K562 (cell line): ENCODE measurements around the gene MAGI2. TPM values are rescaled to one million over a fixed set of nuclear protein-coding genes. Genes with fewer than 3 reads are reported as not detected.

Source experiments
- ATAC-seq: fragments of 200-7000 bp; cut with Tn5 transposase; 3 replicates; pipeline ENCODE4 v1.9.1; 2020; ENCODE audit warnings: moderate library complexity
- BruUV-seq: library from RNA; stranded (reverse); fragments of 400-500 nt; replicated peaks from 2 replicates; lab custom pipeline; 2021; lab: Mats Ljungman, UMichigan
- CTCF ChIA-PET: fragments of 300-600 bp; formaldehyde crosslinking; extraction: SDS; loops from one replicate; lab custom pipeline; 2021; ENCODE audit warnings: low intra/inter-chr PET ratio; lab: Yijun Ruan, JAX
- POLR2A ChIA-PET: fragments of 300-600, 350-650 bp; sonication (Branson Sonifier 250); formaldehyde crosslinking; extraction: SDS; loops from one replicate; lab custom pipeline; 2021; ENCODE audit warnings: antibody characterized with exemption, inconsistent platforms; lab: Yijun Ruan, JAX
- DNase-seq, 4 experiments: peaks; one replicate each; pipeline versions ENCODE4 v3.0.0 to v3.0.0-alpha.2; 2011 to 2018; ENCODE audit warnings: low spot score in 3 of 4, mixed read lengths in 3 of 4; ENCODE audit errors: extremely low read depth in 1 of 4
- FAIRE-seq: peaks from 2 replicates; lab custom pipeline; 2011; peaks lifted over from hg19 to GRCh38; lab: Jason Lieb, UNC
- H2AFZ ChIP-seq: 2 replicates; pipeline ENCODE4 v1.6.0; 2011; ENCODE audit warnings: low read depth, low read length, control low read depth, inconsistent platforms
- H3K27ac ChIP-seq: fragments of 200-600 bp; 3 replicates; pipeline ENCODE4 v1.8.0; 2011; ENCODE audit warnings: low read depth, mild to moderate bottlenecking, control low read depth, inconsistent platforms, low read length, moderate library complexity, mixed read lengths; ENCODE audit errors: extremely low read depth
- H3K27me3 ChIP-seq, 2 experiments: fragments of 300-600 bp in 1 of 2; 2 replicates in 1 of 2; 3 replicates in 1 of 2; pipeline versions ENCODE4 v1.6.0 to v1.8.0; 2011; ENCODE audit warnings: inconsistent platforms in 2 of 2, low read length in 2 of 2, mild to moderate bottlenecking in 1 of 2, mixed read lengths in 1 of 2, moderate library complexity in 1 of 2; ENCODE audit not compliant: control insufficient read depth in 2 of 2, insufficient read depth in 2 of 2
- H3K36me3 ChIP-seq: fragments of 300-600 bp; 3 replicates; pipeline ENCODE4 v1.8.0; 2011; ENCODE audit warnings: mild to moderate bottlenecking, low read length, inconsistent platforms; ENCODE audit not compliant: control insufficient read depth, insufficient read depth
- H3K4me1 ChIP-seq, 2 experiments: fragments of 200-600 bp in 1 of 2; replicated peaks in 1 of 2; 2 replicates in 1 of 2; 3 replicates in 1 of 2; pipeline versions ENCODE4 v1.5.1 to v1.8.0; 2011; ENCODE audit warnings: inconsistent platforms in 2 of 2, low read length in 2 of 2, mild to moderate bottlenecking in 1 of 2, mixed read lengths in 1 of 2, moderate library complexity in 1 of 2; ENCODE audit not compliant: control insufficient read depth in 2 of 2, insufficient read depth in 2 of 2
- H3K4me2 ChIP-seq: 2 replicates; pipeline ENCODE4 v1.6.1; 2011; ENCODE audit warnings: low read length, control low read depth, inconsistent platforms, mixed read lengths; ENCODE audit not compliant: insufficient read depth
- H3K4me3 ChIP-seq: fragments of 200-600 bp; sonication (generic), shearing (Covaris generic); 2 replicates; pipeline ENCODE4 v1.5.1; 2016; ENCODE audit warnings: control low read depth, inconsistent platforms
- H3K79me2 ChIP-seq: fragments of 200-600 bp; 3 replicates; pipeline ENCODE4 v1.8.0; 2011; ENCODE audit warnings: low read length, inconsistent platforms; ENCODE audit not compliant: control insufficient read depth, insufficient read depth
- H3K9ac ChIP-seq, 2 experiments: 2 replicates each; pipeline versions ENCODE4 v1.6.0 to v1.6.1; 2011; ENCODE audit warnings: low read depth in 2 of 2, low read length in 2 of 2, control low read depth in 1 of 2, inconsistent platforms in 1 of 2, mild to moderate bottlenecking in 1 of 2, mixed read lengths in 1 of 2; ENCODE audit not compliant: insufficient read depth in 1 of 2
- H3K9me1 ChIP-seq: one replicate; pipeline ENCODE4 v1.6.0; 2011; ENCODE audit warnings: inconsistent platforms, mild to moderate bottlenecking, low read length, moderate library complexity; ENCODE audit not compliant: control insufficient read depth, insufficient read depth
- H3K9me3 ChIP-seq: replicated peaks from 2 replicates; pipeline ENCODE4 v1.5.1; 2011; ENCODE audit warnings: low read depth, low read length, inconsistent platforms; ENCODE audit not compliant: control insufficient read depth, insufficient read depth
- H4K20me1 ChIP-seq: replicated peaks from 2 replicates; pipeline ENCODE4 v1.6.1; 2011; ENCODE audit warnings: low read length, inconsistent platforms, mixed read lengths; ENCODE audit not compliant: control insufficient read depth, insufficient read depth
- CGGBP1 ChIP-seq: fragments of 250-450 bp; sonication (Bioruptor Pico); IDR thresholded peaks from 2 replicates; pipeline ENCODE4 v1.9.0; 2021; ENCODE audit warnings: mild to moderate bottlenecking
- KAT8 ChIP-seq: fragments of 450-650 bp; IDR thresholded peaks from 2 replicates; pipeline ENCODE4 v1.6.1; 2016; ENCODE audit warnings: low read depth, mild to moderate bottlenecking
- POLR3A ChIP-seq: IDR thresholded peaks from 2 replicates; pipeline ENCODE4 v1.6.1; 2011; ENCODE audit warnings: borderline replicate concordance, mild to moderate bottlenecking, moderate library complexity; ENCODE audit not compliant: insufficient read length, insufficient read depth; ENCODE audit errors: extremely low read depth
- SIN3A ChIP-seq, 2 experiments: fragments of 150-350 bp in 1 of 2; IDR thresholded peaks; 2 replicates each; pipeline ENCODE4 v1.6.1; 2011 to 2016; ENCODE audit warnings: borderline replicate concordance in 2 of 2, low read depth in 2 of 2, low read length in 2 of 2, mild to moderate bottlenecking in 2 of 2, moderate library complexity in 2 of 2; ENCODE audit not compliant: control insufficient read depth in 1 of 2
- SMARCE1 ChIP-seq: fragments of 450-650 bp; IDR thresholded peaks from 2 replicates; pipeline ENCODE4 v1.7.1; 2016; ENCODE audit warnings: mild to moderate bottlenecking
- TAF7 ChIP-seq: fragments of 450-650 bp; IDR thresholded peaks from 2 replicates; pipeline ENCODE4 v1.6.1; 2016; ENCODE audit warnings: missing genetic modification characterization, missing compliant biosample characterization
- TAF9B ChIP-seq: fragments of 450-650 bp; IDR thresholded peaks from 2 replicates; pipeline ENCODE4 v1.6.1; 2018; ENCODE audit warnings: mild to moderate bottlenecking; ENCODE audit not compliant: partially characterized antibody
- TOE1 ChIP-seq, 2 experiments: fragments of 450-650 bp in 1 of 2; sonication (generic) in 1 of 2; formaldehyde crosslinking in 1 of 2; IDR thresholded peaks; 2 replicates each; pipeline versions ENCODE4 v1.7.1 to v1.8.0; 2016 to 2022; ENCODE audit warnings: borderline replicate concordance in 2 of 2, mild to moderate bottlenecking in 2 of 2, antibody characterized with exemption in 1 of 2, inconsistent platforms in 1 of 2, low read depth in 1 of 2, missing genetic modification reagents in 1 of 2, moderate library complexity in 1 of 2
- XRCC4 ChIP-seq: IDR thresholded peaks from one replicate; pipeline ENCODE4 v1.6.1; 2011; ENCODE audit not compliant: insufficient read depth, insufficient read length; ENCODE audit errors: extremely low read depth
- YY1 ChIP-seq, 3 experiments: IDR thresholded peaks; 2 replicates each; pipeline ENCODE4 v1.6.1; 2011; ENCODE audit warnings: low read length in 2 of 3, mild to moderate bottlenecking in 2 of 3, moderate library complexity in 2 of 3, borderline replicate concordance in 1 of 3, control low read depth in 1 of 3, low read depth in 1 of 3; ENCODE audit not compliant: insufficient read depth in 3 of 3, insufficient replicate concordance in 2 of 3, control insufficient read depth in 1 of 3, insufficient read length in 1 of 3; ENCODE audit errors: extremely low read depth in 1 of 3
- ZNF197 ChIP-seq: fragments of 200-800 bp; sonication (Bioruptor generic); IDR thresholded peaks from 2 replicates; pipeline ENCODE4 v1.6.1; 2016; ENCODE audit warnings: low read depth, missing genetic modification characterization, missing compliant biosample characterization
- ZNF407 ChIP-seq: fragments of 450-650 bp; IDR thresholded peaks from 2 replicates; pipeline ENCODE4 v1.6.1; 2016; ENCODE audit warnings: low read depth
- ZNF644 ChIP-seq: fragments of 200-800 bp; sonication (Bioruptor generic); IDR thresholded peaks from 2 replicates; pipeline ENCODE4 v1.6.1; 2016; ENCODE audit warnings: low read depth, missing genetic modification characterization, missing compliant biosample characterization
- ZNF75A ChIP-seq: fragments of 450-650 bp; formaldehyde crosslinking; IDR thresholded peaks from 2 replicates; pipeline ENCODE4 v1.4.0; 2020; ENCODE audit warnings: mild to moderate bottlenecking
- WGBS: fragments of 100-300 bp; shearing (Covaris generic); methylation state at CpG from one replicate; pipeline ENCODE4 v1.1.6; 2016; ENCODE audit warnings: low coverage, mixed read lengths; ENCODE audit not compliant: insufficient coverage; ENCODE audit errors: missing lambda C conversion rate; 5-methylcytosine and 5-hydroxymethylcytosine counted together
- in situ Hi-C: fragments of 300-500 bp; cut with MboI; formaldehyde crosslinking; loops from 4 replicates; pipeline ENCODE4 v1.15.0; 2018; ENCODE audit warnings: inconsistent platforms, mixed read lengths
- intact Hi-C: fragments of 100-400 bp; cut with micrococcal nuclease; formaldehyde crosslinking; loops from 2 replicates; pipeline ENCODE4 v1.14.2; 2022
- polyA plus RNA-seq, 8 experiments: library from polyadenylated mRNA; depleted of rRNA in 4 of 8; stranded (reverse) in 5 of 8; unstranded in 3 of 8; fragments of >200 nt; fragmentation: Nextera tagmentation in 2 of 8; fragmentation: Illumina TruSeq in 1 of 8; extraction: Ambion mirVana in 2 of 8; extraction: Trizol in 1 of 8; gene quantifications; 2 replicates each; pipeline versions ENCODE4 v1.2.1 to v1.2.3, GENCODE V29; 2011 to 2014; ENCODE audit warnings: inconsistent platforms in 1 of 8, missing spikeins in 1 of 8
- total RNA-seq, 7 experiments: library from RNA; depleted of rRNA in 6 of 7; stranded (reverse); fragments of >200 nt in 6 of 7; fragmentation: Illumina TruSeq in 2 of 7; extraction: Trizol in 2 of 7; gene quantifications; 2 replicates each; pipeline versions ENCODE4 v1.2.1 to v1.2.3, GENCODE V29; 2011 to 2021; ENCODE audit warnings: low replicate concordance in 1 of 7

MAGI2 gene
- total and polyA plus RNA-seq, 9 of the 15 experiments (the other 6 are each of a cell fraction or from before 2014, with no cell fraction given): 0.27 to 1.4 (median 0.70) TPM

- intact Hi-C loops: no loop called here
- 0% methylated on average over 2 of the region's 2 CpGs for WGBS
- no peaks in the 10 kb centered on the region for H3K9me1 ChIP-seq
- no peaks in the 10 kb centered on the region for H3K9me3 ChIP-seq
- in situ Hi-C loops: no loop called here
- H3K9ac ChIP-seq: no peak overlapping the region
- BruUV-seq: no TSS peak
- H3K36me3 ChIP-seq: no peaks in the 10 kb centered on the region
- CTCF ChIA-PET: no interaction called here
- ATAC-seq (no peak), DNase-seq (no peak), FAIRE-seq (no peak)
- no peak overlapping the region for H3K4me2 ChIP-seq
- H3K4me1 ChIP-seq: no peaks in the 10 kb centered on the region
- H3K27me3 ChIP-seq: no peaks in the 10 kb centered on the region
- H2AFZ ChIP-seq: no peak overlapping the region
- no peak overlapping the region for H3K27ac ChIP-seq
- H3K4me3 ChIP-seq: no peak overlapping the region
- H4K20me1 ChIP-seq: no peaks in the 10 kb centered on the region
- H3K79me2 ChIP-seq: no peaks in the 10 kb centered on the region
- POLR2A ChIA-PET: no interaction called here
- TF ChIP-seq TOE1 (IDR thresholded peaks at IDR 0.05; ENCODE audit: borderline replicate concordance) (no peak), TOE1 (CRISPR knock-in tag; IDR thresholded peaks at IDR 0.05; ENCODE audit: borderline replicate concordance, low read depth) (no peak), KAT8 (no peak), CGGBP1 (CRISPR knock-in tag) (no peak), POLR3A (no peak), ZNF407 (no peak), SMARCE1 (no peak), XRCC4 (no peak), ZNF75A (CRISPR knock-in tag) (no peak), TAF9B (no peak), ZNF197 (CRISPR knock-in tag) (no peak), SIN3A (IDR thresholded peaks at IDR 0.05; ENCODE audit: borderline replicate concordance in 2 of 2, control insufficient read depth in 1 of 2, low read depth in 2 of 2, low read length in 2 of 2) (no peak), ZNF644 (tag) (no peak), YY1 (IDR thresholded peaks at IDR 0.05; ENCODE audit: borderline replicate concordance in 1 of 3, control insufficient read depth in 1 of 3, extremely low read depth in 1 of 3, insufficient read depth in 3 of 3, insufficient read length in 1 of 3, insufficient replicate concordance in 2 of 3, low read depth in 1 of 3, low read length in 2 of 3) (no peak), TAF7 (no peak)
These were observed 118.6 kb downstream of the MAGI2 start for GRCh38 chr7:79334841-79335240.
